Adrenal gland (tissue), 5 donors: Measurements from ENCODE around the gene SLC25A26.
"Not testable (repeated sequence)": the region's sequence is repeated elsewhere in the genome, so short reads cannot be mapped to it uniquely, and the experiment has no call there.

Experiments
- POLR2A ChIP-seq, 2 donors: fragments of 450-650 bp; IDR thresholded peaks; one replicate each; pipeline ENCODE4 v1.6.1; 2017; ENCODE audit warnings: antibody characterized with exemption in 2 of 2, mild to moderate bottlenecking in 2 of 2, moderate library complexity in 1 of 2
- TF ChIP-seq, protein P1 (sequence below), 6 experiments: fragments of 450-650 bp in 4 of 6; fragments of 200-600 bp in 2 of 6; sonication (generic) in 1 of 6; IDR thresholded peaks; 1 replicate in 5 of 6; 2 replicates in 1 of 6; pipeline versions ENCODE4 v1.5.1 to v1.8.0; 2016 to 2021; ENCODE audit warnings: antibody characterized with exemption in 6 of 6, mild to moderate bottlenecking in 2 of 6, moderate library complexity in 1 of 6
- donor health status: DM: no; HTN: no; CAD: no.

DNA sequence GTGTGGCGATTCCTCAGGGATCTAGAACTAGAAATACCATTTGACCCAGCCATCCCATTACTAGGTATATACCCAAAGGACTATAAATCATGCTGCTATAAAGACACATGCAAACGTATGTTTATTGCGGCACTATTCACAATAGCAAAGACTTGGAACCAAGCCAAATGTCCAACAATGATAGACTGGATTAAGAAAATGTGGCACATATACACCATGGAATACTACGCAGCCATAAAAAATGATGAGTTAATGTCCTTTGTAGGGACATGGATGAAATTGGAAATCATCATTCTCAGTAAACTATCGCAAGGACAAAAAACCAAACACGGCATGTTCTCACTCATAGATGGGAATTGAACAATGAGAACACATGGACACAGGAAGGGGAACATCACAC is 54.0 kb downstream of the SLC25A26 start:
- TF ChIP-seq POLR2A (IDR thresholded peaks at IDR 0.05), result not testable (repeated sequence)
- TF ChIP-seq, protein P1, sequence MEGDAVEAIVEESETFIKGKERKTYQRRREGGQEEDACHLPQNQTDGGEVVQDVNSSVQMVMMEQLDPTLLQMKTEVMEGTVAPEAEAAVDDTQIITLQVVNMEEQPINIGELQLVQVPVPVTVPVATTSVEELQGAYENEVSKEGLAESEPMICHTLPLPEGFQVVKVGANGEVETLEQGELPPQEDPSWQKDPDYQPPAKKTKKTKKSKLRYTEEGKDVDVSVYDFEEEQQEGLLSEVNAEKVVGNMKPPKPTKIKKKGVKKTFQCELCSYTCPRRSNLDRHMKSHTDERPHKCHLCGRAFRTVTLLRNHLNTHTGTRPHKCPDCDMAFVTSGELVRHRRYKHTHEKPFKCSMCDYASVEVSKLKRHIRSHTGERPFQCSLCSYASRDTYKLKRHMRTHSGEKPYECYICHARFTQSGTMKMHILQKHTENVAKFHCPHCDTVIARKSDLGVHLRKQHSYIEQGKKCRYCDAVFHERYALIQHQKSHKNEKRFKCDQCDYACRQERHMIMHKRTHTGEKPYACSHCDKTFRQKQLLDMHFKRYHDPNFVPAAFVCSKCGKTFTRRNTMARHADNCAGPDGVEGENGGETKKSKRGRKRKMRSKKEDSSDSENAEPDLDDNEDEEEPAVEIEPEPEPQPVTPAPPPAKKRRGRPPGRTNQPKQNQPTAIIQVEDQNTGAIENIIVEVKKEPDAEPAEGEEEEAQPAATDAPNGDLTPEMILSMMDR (IDR thresholded peaks at IDR 0.05), result not testable (repeated sequence)
